ENCODE data around the gene SUGP2. TPM values are rescaled to one million over a fixed set of nuclear protein-coding genes. Genes with fewer than 3 reads are reported as not detected.

Gene SUGP2
- total RNA-seq, 1 experiment from 2014 or later = 95.2 TPM

DNA sequence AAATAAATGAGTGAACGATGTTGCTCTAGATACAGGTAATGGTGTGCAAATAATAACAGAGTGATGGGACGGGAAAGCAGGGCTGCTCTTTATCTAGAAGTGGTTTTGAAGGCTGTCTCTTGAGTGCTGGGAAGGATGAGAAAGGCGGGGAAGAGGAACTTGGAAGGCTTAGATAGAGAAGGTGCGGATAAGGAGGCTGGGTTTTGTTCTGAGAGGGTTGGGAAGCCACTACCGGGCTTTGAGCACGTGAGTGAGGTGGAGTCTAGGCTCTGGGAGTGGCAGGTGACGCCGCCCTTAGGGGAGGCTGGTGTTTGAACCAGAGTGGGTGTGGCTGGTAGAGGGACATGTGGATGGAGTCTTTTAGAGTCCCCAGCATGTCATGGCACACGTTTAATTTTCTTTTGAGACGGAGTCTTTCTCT, 897 bp upstream of the SUGP2 start:
- Mint-ChIP-seq H3K27ac (peak overlapping the region; percentile 53 to 95 (median 86); a peak in 6 of 7 replicates), H3K36me3 (ENCODE audit: insufficient read depth in 1 of 3, low read depth in 3 of 3) (peaks cover 46 to 58% (median 52%) of the 10 kb centered on the region in 3 experiments), H3K4me3 (peak overlapping the region; percentile 88 to 91), H3K9me3 (peaks cover 14 to 15% of the 10 kb centered on the region in 2 experiments), H3K4me1 (peaks cover 10 to 15% of the 10 kb centered on the region in 2 experiments), H3K27me3 (ENCODE audit: low read depth) (no peaks in the 10 kb centered on the region)
- TF ChIP-seq, protein P1, sequence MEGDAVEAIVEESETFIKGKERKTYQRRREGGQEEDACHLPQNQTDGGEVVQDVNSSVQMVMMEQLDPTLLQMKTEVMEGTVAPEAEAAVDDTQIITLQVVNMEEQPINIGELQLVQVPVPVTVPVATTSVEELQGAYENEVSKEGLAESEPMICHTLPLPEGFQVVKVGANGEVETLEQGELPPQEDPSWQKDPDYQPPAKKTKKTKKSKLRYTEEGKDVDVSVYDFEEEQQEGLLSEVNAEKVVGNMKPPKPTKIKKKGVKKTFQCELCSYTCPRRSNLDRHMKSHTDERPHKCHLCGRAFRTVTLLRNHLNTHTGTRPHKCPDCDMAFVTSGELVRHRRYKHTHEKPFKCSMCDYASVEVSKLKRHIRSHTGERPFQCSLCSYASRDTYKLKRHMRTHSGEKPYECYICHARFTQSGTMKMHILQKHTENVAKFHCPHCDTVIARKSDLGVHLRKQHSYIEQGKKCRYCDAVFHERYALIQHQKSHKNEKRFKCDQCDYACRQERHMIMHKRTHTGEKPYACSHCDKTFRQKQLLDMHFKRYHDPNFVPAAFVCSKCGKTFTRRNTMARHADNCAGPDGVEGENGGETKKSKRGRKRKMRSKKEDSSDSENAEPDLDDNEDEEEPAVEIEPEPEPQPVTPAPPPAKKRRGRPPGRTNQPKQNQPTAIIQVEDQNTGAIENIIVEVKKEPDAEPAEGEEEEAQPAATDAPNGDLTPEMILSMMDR (conservative IDR thresholded peaks at IDR 0.05) = no peak
- Histone ChIP-seq H3K4ac (ENCODE audit: low read depth, low read length) (no peak overlapping the region), H2BK15ac (ENCODE audit: low read depth, low read length) (no peak overlapping the region), H3K23me2 (ENCODE audit: insufficient read length, low read depth, low read length, poor library complexity, severe bottlenecking) (peaks cover 11% of the 10 kb centered on the region), H2BK5ac (ENCODE audit: insufficient read length, low read length) (no peak overlapping the region), H2AK5ac (ENCODE audit: insufficient read length, low read length) (no peak overlapping the region), H3K79me1 (ENCODE audit: insufficient read depth, low read depth, low read length, poor library complexity, severe bottlenecking) (peaks cover 9% of the 10 kb centered on the region), H3K79me2 (ENCODE audit: insufficient read depth, low read length) (peaks cover 22% of the 10 kb centered on the region; the same call in 1 of the 2 replicates), H2BK20ac (ENCODE audit: low read depth, low read length, poor library complexity, severe bottlenecking) (no peak overlapping the region), H3K23ac (ENCODE audit: insufficient read length, low read depth, low read length) (no peak overlapping the region), H2BK120ac (ENCODE audit: low read depth, low read length, poor library complexity, severe bottlenecking) (no peak overlapping the region), H3T11ph (ENCODE audit: low read length) (no peak overlapping the region), H3K4me1 (ENCODE audit: insufficient read depth, low read length) (no peaks in the 10 kb centered on the region), H3K9me3 (ENCODE audit: control insufficient read depth, low read depth, low read length) (peaks cover 6% of the 10 kb centered on the region), H3K14ac (ENCODE audit: insufficient read depth, low read length) (no peak overlapping the region), H3K9ac (ENCODE audit: extremely low read depth, insufficient read length, low read length) (peak overlapping the region; percentile 66), H3K27me3 (ENCODE audit: insufficient read depth, low read length) (no peaks in the 10 kb centered on the region), H2BK12ac (ENCODE audit: insufficient read length, low read depth, low read length) (no peak overlapping the region), H4K20me1 (ENCODE audit: control insufficient read depth, insufficient read depth, insufficient read length) (no peaks in the 10 kb centered on the region), H4K5ac (ENCODE audit: insufficient read length, low read depth, low read length) (no peak overlapping the region), H3K18ac (ENCODE audit: insufficient read length, low read depth, low read length) (no peak overlapping the region), H3K4me2 (ENCODE audit: insufficient read depth, insufficient read length, low read length) (peak overlapping the region; percentile 96), H4K8ac (replicated peaks; ENCODE audit: insufficient read length, low read depth, low read length) (no peak overlapping the region), H2AFZ (ENCODE audit: low read length) (no peak overlapping the region), H4K91ac (ENCODE audit: insufficient read length, low read depth, low read length) (no peak overlapping the region), H3K56ac (ENCODE audit: insufficient read length, low read depth, low read length) (no peak overlapping the region), H3K27ac (ENCODE audit: insufficient read length, low read depth, low read length) (no peak overlapping the region)
- DNase-seq = peak; percentile 86
- no CpG with 5 or more reads among the region's 10 CpGs for WGBS (ENCODE audit: extremely low coverage, insufficient read length, low lambda C conversion rate)
